ENCODE data around the gene EMILIN2.

DNA sequence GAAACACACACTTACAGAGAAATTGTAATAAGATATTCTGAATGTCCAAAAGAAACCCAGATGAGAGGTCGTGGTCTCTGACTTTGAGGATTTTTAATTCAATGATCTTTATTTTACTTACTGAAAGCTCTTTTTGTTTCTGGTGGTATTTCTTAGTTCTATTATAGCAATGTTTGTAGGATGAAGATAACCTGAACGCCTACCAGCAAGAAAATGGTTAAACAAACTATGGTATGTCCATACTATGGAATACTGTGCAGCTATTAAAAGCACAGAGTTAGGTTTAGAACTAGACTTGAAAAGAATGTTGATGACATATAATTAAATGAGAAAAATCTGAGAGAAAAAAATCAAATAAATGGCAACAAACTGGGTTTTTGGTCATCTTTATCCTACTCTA is 105.8 kb downstream of the EMILIN2 start:
- no peak for TF ChIP-seq GATA2 (IDR thresholded peaks at IDR 0.05; ENCODE audit: low read depth, low read length)
- TF ChIP-seq GATA3 (IDR thresholded peaks at IDR 0.05; ENCODE audit: low read depth, low read length), result no peak
